Skeletal muscle tissue (tissue), 4 donors: ENCODE data around the gene PGS1. TPM values are rescaled to one million over a fixed set of nuclear protein-coding genes. Genes with fewer than 3 reads are reported as not detected.

Experiments used
- H3K27ac ChIP-seq: one replicate; pipeline ENCODE4 v1.7.0; 2013; ENCODE audit warnings: mild to moderate bottlenecking, low read depth, low read length, inconsistent platforms
- H3K27me3 ChIP-seq, 3 donors: one replicate each; pipeline ENCODE4 v1.7.0; 2013; ENCODE audit warnings: low read length in 3 of 3; ENCODE audit not compliant: control insufficient read depth in 3 of 3, insufficient read depth in 3 of 3
- H3K36me3 ChIP-seq, 3 donors: one replicate each; pipeline ENCODE4 v1.7.0; 2013; ENCODE audit warnings: low read length in 3 of 3; ENCODE audit not compliant: control insufficient read depth in 3 of 3, insufficient read depth in 3 of 3
- H3K4me1 ChIP-seq, 3 donors: one replicate each; pipeline ENCODE4 v1.7.0; 2013; ENCODE audit warnings: low read length in 3 of 3, mild to moderate bottlenecking in 3 of 3; ENCODE audit not compliant: control insufficient read depth in 3 of 3, insufficient read depth in 3 of 3
- H3K4me3 ChIP-seq, 3 donors: one replicate each; pipeline ENCODE4 v1.7.0; 2013; ENCODE audit warnings: low read length in 3 of 3
- H3K9ac ChIP-seq, 3 donors: one replicate each; pipeline ENCODE4 v1.7.0; 2013; ENCODE audit warnings: low read length in 3 of 3, mild to moderate bottlenecking in 3 of 3, moderate library complexity in 2 of 3, low read depth in 1 of 3
- H3K9me3 ChIP-seq, 3 donors: one replicate each; pipeline ENCODE4 v1.7.0; 2013; ENCODE audit warnings: low read length in 3 of 3; ENCODE audit not compliant: control insufficient read depth in 3 of 3
- total RNA-seq: library from RNA; depleted of rRNA; stranded (reverse); fragments of >200 nt; gene quantifications from one replicate; pipeline ENCODE4 v1.2.3, GENCODE V29; 2014
- donor health status: Osteomylitis.

Gene PGS1
- total RNA-seq, 1 donor from 2014 or later = 15.1 TPM

GRCh38 chr17:78372841-78373240 lies 5.6 kb upstream of the PGS1 start:
- Histone ChIP-seq H3K27ac (no peak overlapping the region), H3K4me1 (peaks cover 2 to 19% (median 3%) of the 10 kb centered on the region in 3 donors), H3K27me3 (no peaks in the 10 kb centered on the region)

DNA sequence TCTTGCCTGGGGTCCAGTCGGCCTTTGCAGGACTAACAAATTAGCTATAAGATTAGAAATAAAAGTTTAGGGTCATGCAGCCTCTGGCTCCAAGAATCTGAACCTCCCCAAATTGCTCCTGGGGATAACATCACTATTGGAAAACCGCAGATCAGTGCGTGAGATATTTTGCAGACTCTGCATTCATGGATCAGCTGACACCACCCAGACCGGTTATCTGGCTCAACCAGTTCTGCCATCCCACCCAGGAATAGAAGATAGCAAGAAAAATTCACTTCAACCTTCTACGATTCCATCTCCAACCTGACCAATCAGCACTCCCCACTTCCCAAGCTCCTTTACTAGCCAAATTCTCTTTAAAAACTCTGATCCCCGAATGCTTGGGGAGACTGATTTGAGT lies 4.3 kb upstream of the PGS1 start:
- H3K27me3 ChIP-seq = no peaks in the 10 kb centered on the region
- H3K27ac ChIP-seq = peak overlapping the region; percentile 86
- no peak overlapping the region for H3K4me3 ChIP-seq
- H3K36me3 ChIP-seq = no peaks in the 10 kb centered on the region
- H3K9me3 ChIP-seq = no peaks in the 10 kb centered on the region
- peaks cover 7 to 27% (median 10%) of the 10 kb centered on the region in 3 donors for H3K4me1 ChIP-seq
- no peak overlapping the region for H3K9ac ChIP-seq

More at GRCh38 chr17:78372841-78373240, 5.6 kb upstream of the PGS1 start:
- Histone ChIP-seq H3K9ac (no peak overlapping the region), H3K9me3 (no peaks in the 10 kb centered on the region), H3K4me3 (no peak overlapping the region), H3K36me3 (no peaks in the 10 kb centered on the region)

GRCh38 chr17:78374631-78375274 lies 3.7 kb upstream of the PGS1 start:
- Histone ChIP-seq H3K9ac (no peak overlapping the region), H3K4me1 (peaks cover 9 to 32% (median 15%) of the 10 kb centered on the region in 3 donors)

DNA sequence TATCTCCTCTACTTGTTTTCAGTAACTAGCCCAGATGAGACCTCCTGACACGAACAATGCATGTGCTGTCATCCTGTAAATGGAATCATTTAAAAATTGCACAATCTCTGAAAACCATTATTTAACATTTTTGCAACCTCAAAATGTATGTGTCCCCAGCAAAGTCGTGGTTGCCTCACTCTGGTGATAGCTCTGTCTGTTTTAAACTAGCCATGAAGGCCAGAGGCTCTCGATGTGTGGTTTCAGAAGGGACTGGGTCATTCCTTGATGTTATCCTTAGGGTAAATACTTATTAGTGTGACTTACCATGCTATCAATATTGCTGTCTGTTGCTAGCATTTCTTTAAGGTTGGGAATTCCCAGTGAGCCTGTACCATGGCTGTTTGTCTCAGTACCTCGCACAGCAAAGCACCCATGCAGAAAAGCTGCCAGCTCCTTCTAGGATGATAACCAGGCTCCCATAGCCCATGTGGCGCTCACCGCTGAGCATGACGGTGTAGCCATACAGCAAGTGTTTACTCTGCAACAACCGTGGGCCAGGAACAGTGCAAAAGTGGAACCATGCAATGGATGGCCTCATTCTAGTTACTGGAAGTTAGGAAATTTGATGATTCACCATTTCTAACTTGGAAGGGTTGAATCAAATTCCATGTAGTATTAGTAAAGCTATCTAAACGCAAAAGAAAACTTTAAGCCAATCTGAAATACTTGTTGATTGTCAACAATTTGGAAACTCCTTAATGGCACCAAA lies 2.9 kb upstream of the PGS1 start:
- Histone ChIP-seq H3K4me3 (no peak overlapping the region), H3K9me3 (no peaks in the 10 kb centered on the region), H3K36me3 (no peaks in the 10 kb centered on the region), H3K27ac (peak overlapping the region; percentile 86), H3K27me3 (no peaks in the 10 kb centered on the region), H3K4me1 (peaks cover 9 to 32% (median 17%) of the 10 kb centered on the region in 3 donors), H3K9ac (no peak overlapping the region)

More at GRCh38 chr17:78374631-78375274, 3.7 kb upstream of the PGS1 start:
- Histone ChIP-seq H3K27me3 (no peaks in the 10 kb centered on the region), H3K36me3 (no peaks in the 10 kb centered on the region), H3K27ac (peak overlapping the region; percentile 86), H3K9me3 (no peaks in the 10 kb centered on the region), H3K4me3 (no peak overlapping the region)

DNA sequence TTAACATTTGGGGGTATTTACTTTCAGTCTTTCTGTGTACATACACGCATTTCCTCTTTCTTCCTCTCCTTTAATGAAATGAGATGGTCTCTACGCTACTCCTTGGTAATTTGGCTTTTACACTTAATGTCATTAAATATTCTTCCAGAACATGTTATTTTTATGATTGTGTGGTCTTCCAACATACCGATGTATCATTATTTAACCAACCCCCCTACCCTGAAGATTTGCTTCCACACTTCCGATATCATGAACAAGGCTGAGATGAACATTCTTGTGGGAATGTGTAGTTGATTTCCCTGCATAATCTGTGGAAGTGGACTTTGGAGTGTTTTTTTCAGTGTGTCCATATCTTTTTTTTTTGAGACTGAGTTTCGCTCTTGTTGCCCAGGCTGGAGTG lies 2.3 kb upstream of the PGS1 start:
- Histone ChIP-seq H3K9ac (no peak overlapping the region), H3K4me3 (no peak overlapping the region), H3K27ac (peak overlapping the region; percentile 86), H3K4me1 (peaks cover 12 to 36% (median 20%) of the 10 kb centered on the region in 3 donors), H3K36me3 (peaks cover 0 to 2% (median 0%) of the 10 kb centered on the region in 3 donors), H3K27me3 (no peaks in the 10 kb centered on the region), H3K9me3 (no peaks in the 10 kb centered on the region)

DNA sequence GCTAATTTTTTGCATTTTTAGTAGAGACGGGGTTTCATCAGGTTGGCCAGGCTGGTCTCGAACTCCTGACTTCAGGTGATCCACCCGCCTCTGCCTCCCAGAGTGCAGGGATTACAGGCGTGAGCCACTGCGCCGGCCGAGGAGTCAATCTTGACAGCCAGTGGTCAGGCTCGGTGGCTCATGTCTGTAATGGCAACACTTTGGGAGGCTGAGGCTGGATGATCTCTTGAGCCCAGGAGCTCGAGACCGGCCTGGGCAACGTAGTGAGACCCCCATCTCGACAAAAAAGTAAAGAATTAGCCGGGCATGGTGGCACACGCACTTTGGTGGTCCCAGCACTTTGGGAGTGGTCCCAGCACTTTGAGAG lies 608 bp upstream of the PGS1 start:
- Histone ChIP-seq H3K36me3 (peaks cover 0 to 3% (median 0%) of the 10 kb centered on the region in 3 donors), H3K27me3 (no peaks in the 10 kb centered on the region), H3K9ac (peak overlapping the region; percentile 91 to 95 (median 93)), H3K4me1 (peaks cover 22 to 48% (median 32%) of the 10 kb centered on the region in 3 donors), H3K27ac (peak overlapping the region; percentile 83), H3K9me3 (no peaks in the 10 kb centered on the region), H3K4me3 (peak overlapping the region; percentile 92 to 96 (median 95))

- no peaks in the 10 kb centered on the region for H3K27me3 ChIP-seq
- peak overlapping the region; percentile 91 to 95 (median 93) for H3K9ac ChIP-seq
- H3K9me3 ChIP-seq = no peaks in the 10 kb centered on the region
- H3K4me1 ChIP-seq = peaks cover 27 to 59% (median 41%) of the 10 kb centered on the region in 3 donors
- H3K36me3 ChIP-seq = peaks cover 0 to 3% (median 0%) of the 10 kb centered on the region in 3 donors
- H3K4me3 ChIP-seq = peak overlapping the region; percentile 92 to 96 (median 95)
- peak overlapping the region; percentile 83 for H3K27ac ChIP-seq
Observed at GRCh38 chr17:78379131-78379491, 662 bp downstream of the PGS1 start.

GRCh38 chr17:78380370-78380769 lies 1.9 kb downstream of the PGS1 start:
- H3K4me1 ChIP-seq = peaks cover 36 to 64% (median 47%) of the 10 kb centered on the region in 3 donors
- H3K9ac ChIP-seq = no peak overlapping the region
- H3K9me3 ChIP-seq = no peaks in the 10 kb centered on the region
- H3K27ac ChIP-seq = no peak overlapping the region
- no peaks in the 10 kb centered on the region for H3K27me3 ChIP-seq
- no peak overlapping the region for H3K4me3 ChIP-seq
- peaks cover 0 to 3% (median 0%) of the 10 kb centered on the region in 3 donors for H3K36me3 ChIP-seq

- peak overlapping the region; percentile 72 for H3K27ac ChIP-seq
- peaks cover 47 to 67% (median 58%) of the 10 kb centered on the region in 3 donors for H3K4me1 ChIP-seq
- no peaks in the 10 kb centered on the region for H3K9me3 ChIP-seq
- no peaks in the 10 kb centered on the region for H3K27me3 ChIP-seq
- peaks cover 0 to 3% (median 0%) of the 10 kb centered on the region in 3 donors for H3K36me3 ChIP-seq
- H3K9ac ChIP-seq = peak overlapping the region in 1 of 3 donors; percentile 43
- peak overlapping the region in 1 of 3 donors; percentile 24 for H3K4me3 ChIP-seq
Observed at GRCh38 chr17:78381601-78382232, 3.3 kb downstream of the PGS1 start.
